Stimulated activated CD4-positive, alpha-beta T cell treated with anti-CD3 and anti-CD28 coated beads, Interleukin-12 subunit alpha, Interleukin-12 subunit beta, amount 100 ng/mL, for 48 hours (primary cell): ENCODE data around the gene SORCS2.

Experiments
- DNase-seq, 3 donors: peaks; one replicate each; pipeline ENCODE4 v3.0.0-alpha.2; 2020; ENCODE audit warnings: low read depth in 2 of 3, low spot score in 1 of 3

SORCS2 gene

GRCh38 chr4:7694324-7694723, 502.0 kb downstream of the SORCS2 start:
- no peak for DNase-seq

GRCh38 chr4:7697343-7697742, 505.0 kb downstream of the SORCS2 start:
- no peak for DNase-seq

- DNase-seq, result no peak
Observed at GRCh38 chr4:7697821-7698220, 505.5 kb downstream of the SORCS2 start.

GRCh38 chr4:7698584-7698983, 506.2 kb downstream of the SORCS2 start:
- no peak for DNase-seq

- DNase-seq, result no peak
Observed at GRCh38 chr4:7699031-7699430, 506.7 kb downstream of the SORCS2 start.

GRCh38 chr4:7699825-7700224, 507.5 kb downstream of the SORCS2 start:
- DNase-seq, result no peak

- no peak for DNase-seq
Observed at GRCh38 chr4:7700665-7701064, 508.3 kb downstream of the SORCS2 start.

GRCh38 chr4:7701866-7702649, 509.7 kb downstream of the SORCS2 start:
- DNase-seq, result no peak

- DNase-seq, result no peak
Observed at GRCh38 chr4:7703688-7704087, 511.4 kb downstream of the SORCS2 start.

- DNase-seq, result no peak
Observed at GRCh38 chr4:7704091-7704490, 511.8 kb downstream of the SORCS2 start.

GRCh38 chr4:7704625-7705024, 512.3 kb downstream of the SORCS2 start:
- DNase-seq, result no peak

GRCh38 chr4:7705062-7705461, 512.7 kb downstream of the SORCS2 start:
- DNase-seq, result no peak

GRCh38 chr4:7705593-7705992, 513.3 kb downstream of the SORCS2 start:
- no peak for DNase-seq

GRCh38 chr4:7708238-7708637, 515.9 kb downstream of the SORCS2 start:
- DNase-seq, result no peak

- no peak for DNase-seq
Observed at GRCh38 chr4:7708981-7709380, 516.6 kb downstream of the SORCS2 start.

GRCh38 chr4:7709431-7709830, 517.1 kb downstream of the SORCS2 start:
- DNase-seq, result no peak

- DNase-seq, result no peak
Observed at GRCh38 chr4:7710126-7710525, 517.8 kb downstream of the SORCS2 start.

GRCh38 chr4:7710576-7711306, 518.4 kb downstream of the SORCS2 start:
- no peak for DNase-seq

GRCh38 chr4:7711307-7711963, 519.1 kb downstream of the SORCS2 start:
- no peak for DNase-seq

- no peak for DNase-seq
Observed at GRCh38 chr4:7712021-7712671, 519.8 kb downstream of the SORCS2 start.

GRCh38 chr4:7713757-7714156, 521.4 kb downstream of the SORCS2 start:
- no peak for DNase-seq

GRCh38 chr4:7714176-7714575, 521.8 kb downstream of the SORCS2 start:
- DNase-seq, result no peak
